RKO (cell line): ENCODE results near the gene FTCDNL1.
A peak's percentile ranks its signal among the peaks of the same experiment; 100 is the strongest.

ENCODE experiments used
- DNase-seq: peaks from one replicate; pipeline ENCODE4 v3.0.0-alpha.2; 2016; ENCODE audit warnings: low spot score

The FTCDNL1 gene

GRCh38 chr2:199850718-199851500 is at the start of gene FTCDNL1:
Gene FTCDNL1 (minus strand): TSS chr2:199851192. CDS start chr2:199848962, 2,230 bp downstream.
- DNase-seq: peak; percentile 71

- DNase-seq: no peak
Measured at GRCh38 chr2:199896617-199897016, 45.6 kb upstream of the FTCDNL1 start.

- DNase-seq: no peak
Measured at GRCh38 chr2:199895406-199895805, 44.4 kb upstream of the FTCDNL1 start.

- DNase-seq: no peak
Measured at GRCh38 chr2:199883474-199884212, 32.7 kb upstream of the FTCDNL1 start.

GRCh38 chr2:199882667-199883066 is 31.7 kb upstream of the FTCDNL1 start:
- no peak for DNase-seq

GRCh38 chr2:199875400-199875799 is 24.4 kb upstream of the FTCDNL1 start:
- no peak for DNase-seq

GRCh38 chr2:199874209-199874608 is 23.2 kb upstream of the FTCDNL1 start:
- DNase-seq: no peak

- DNase-seq: no peak
Measured at GRCh38 chr2:199870581-199870980, 19.6 kb upstream of the FTCDNL1 start.

- no peak for DNase-seq
Measured at GRCh38 chr2:199869653-199870052, 18.7 kb upstream of the FTCDNL1 start.

- DNase-seq: no peak
Measured at GRCh38 chr2:199869227-199869541, 18.2 kb upstream of the FTCDNL1 start.

- no peak for DNase-seq
Measured at GRCh38 chr2:199868431-199869226, 17.6 kb upstream of the FTCDNL1 start.

GRCh38 chr2:199865905-199866304 is 14.9 kb upstream of the FTCDNL1 start:
- no peak for DNase-seq

- peak; percentile 6 for DNase-seq
Measured at GRCh38 chr2:199862788-199863187, 11.8 kb upstream of the FTCDNL1 start.

GRCh38 chr2:199861132-199861774 is 10.3 kb upstream of the FTCDNL1 start:
- DNase-seq: peak; percentile 63

GRCh38 chr2:199855812-199856211 is 4.8 kb upstream of the FTCDNL1 start:
- no peak for DNase-seq

- DNase-seq: no peak
Measured at GRCh38 chr2:199851883-199852282, 891 bp upstream of the FTCDNL1 start.

GRCh38 chr2:199851501-199851810 is 464 bp upstream of the FTCDNL1 start:
- peak; percentile 50 for DNase-seq

- no peak for DNase-seq
Measured at GRCh38 chr2:199850218-199850717, 724 bp downstream of the FTCDNL1 start.

GRCh38 chr2:199848389-199849130 is 2.4 kb downstream of the FTCDNL1 start:
- no peak for DNase-seq

- DNase-seq: no peak
Measured at GRCh38 chr2:199847181-199847864, 3.7 kb downstream of the FTCDNL1 start.
